CD14-positive monocyte (primary cell): ENCODE data around the gene FAM83B. TPM values are rescaled to one million over a fixed set of nuclear protein-coding genes. Genes with fewer than 3 reads are reported as not detected.
"Not testable (repeated sequence)": the region's sequence is repeated elsewhere in the genome, so short reads cannot be mapped to it uniquely, and the experiment has no call there.

Experiments used
- DNase-seq, 3 donors: peaks; one replicate each; pipeline ENCODE4 v3.0.0-alpha.2; 2011 to 2022
- H2AFZ ChIP-seq: 2 replicates; pipeline ENCODE4 v1.6.0; 2012; ENCODE audit warnings: mild to moderate bottlenecking, low read depth, low read length, inconsistent platforms; ENCODE audit not compliant: insufficient read depth, poor library complexity, severe bottlenecking
- H3K27ac ChIP-seq, 2 donors: 1 replicate in 1 of 2; 2 replicates in 1 of 2; pipeline ENCODE4 v1.5.1; 2012 to 2013; ENCODE audit warnings: low read length in 2 of 2, control low read depth in 1 of 2, inconsistent platforms in 1 of 2, low read depth in 1 of 2, mild to moderate bottlenecking in 1 of 2
- H3K27me3 ChIP-seq, 2 donors: one replicate each; pipeline versions ENCODE4 v1.6.0 to v1.6.1; 2011 to 2013; ENCODE audit warnings: low read length in 2 of 2; ENCODE audit not compliant: control insufficient read depth in 2 of 2, insufficient read depth in 2 of 2
- H3K36me3 ChIP-seq, 2 donors: replicated peaks in 1 of 2; 1 replicate in 1 of 2; 2 replicates in 1 of 2; pipeline versions ENCODE4 v1.5.1 to v1.6.1; 2012 to 2013; ENCODE audit warnings: low read length in 2 of 2, control low read depth in 1 of 2, inconsistent platforms in 1 of 2, mild to moderate bottlenecking in 1 of 2; ENCODE audit not compliant: insufficient read depth in 2 of 2, control insufficient read depth in 1 of 2
- H3K4me1 ChIP-seq, 2 donors: 1 replicate in 1 of 2; 2 replicates in 1 of 2; pipeline versions ENCODE4 v1.5.1 to v1.6.1; 2012 to 2013; ENCODE audit warnings: low read length in 2 of 2, control low read depth in 1 of 2, inconsistent platforms in 1 of 2, mild to moderate bottlenecking in 1 of 2, moderate library complexity in 1 of 2; ENCODE audit not compliant: insufficient read depth in 2 of 2, control insufficient read depth in 1 of 2
- H3K4me2 ChIP-seq: replicated peaks from 2 replicates; pipeline ENCODE3; 2012; ENCODE audit warnings: low read length, moderate library complexity, mild to moderate bottlenecking; ENCODE audit not compliant: poor library complexity, severe bottlenecking; ENCODE audit errors: extremely low read depth
- H3K4me3 ChIP-seq, 3 experiments: fragments of 200-600 bp in 1 of 3; sonication (generic) in 1 of 3; replicated peaks in 1 of 3; 1 replicate in 2 of 3; 2 replicates in 1 of 3; pipeline ENCODE4 v1.5.1; 2011 to 2013; ENCODE audit warnings: low read length in 3 of 3, mild to moderate bottlenecking in 3 of 3, control low read depth in 2 of 3, low read depth in 2 of 3, inconsistent platforms in 1 of 3, moderate library complexity in 1 of 3
- H3K79me2 ChIP-seq: 2 replicates; pipeline ENCODE4 v1.6.0; 2012; ENCODE audit warnings: mild to moderate bottlenecking, control low read depth, inconsistent platforms, low read length, moderate library complexity; ENCODE audit not compliant: insufficient read depth
- H3K9ac ChIP-seq: 2 replicates; pipeline ENCODE4 v1.6.0; 2017; ENCODE audit warnings: low read length, mild to moderate bottlenecking; ENCODE audit not compliant: insufficient read depth, poor library complexity, severe bottlenecking
- H3K9me3 ChIP-seq, 2 donors: replicated peaks in 1 of 2; 1 replicate in 1 of 2; 2 replicates in 1 of 2; pipeline versions ENCODE4 v1.5.1 to v1.6.1; 2012 to 2013; ENCODE audit warnings: low read length in 2 of 2, control low read depth in 1 of 2; ENCODE audit not compliant: control insufficient read depth in 1 of 2, insufficient read depth in 1 of 2
- H4K20me1 ChIP-seq: 2 replicates; pipeline ENCODE4 v1.6.0; 2012; ENCODE audit warnings: mild to moderate bottlenecking, low read length, control low read depth, moderate library complexity; ENCODE audit not compliant: insufficient read depth
- H3K27ac Mint-ChIP-seq, 7 donors: one replicate each; pipeline ENCODE4 v1.8.0; 2020; ENCODE audit warnings: mild to moderate bottlenecking in 7 of 7, mixed read lengths in 7 of 7, moderate library complexity in 6 of 7, inconsistent platforms in 2 of 7
- H3K27me3 Mint-ChIP-seq, 3 donors: one replicate each; pipeline ENCODE4 v1.8.0; 2021 to 2022; ENCODE audit warnings: low read depth in 3 of 3, mild to moderate bottlenecking in 3 of 3, mixed read lengths in 3 of 3, moderate library complexity in 3 of 3, inconsistent platforms in 1 of 3
- H3K36me3 Mint-ChIP-seq, 2 donors: one replicate each; pipeline ENCODE4 v1.8.0; 2020; ENCODE audit warnings: mixed read lengths in 2 of 2, inconsistent platforms in 1 of 2, mild to moderate bottlenecking in 1 of 2
- H3K4me1 Mint-ChIP-seq: one replicate; pipeline ENCODE4 v1.8.0; 2020; ENCODE audit warnings: mild to moderate bottlenecking, mixed read lengths
- H3K4me3 Mint-ChIP-seq, 2 donors: one replicate each; pipeline ENCODE4 v1.8.0; 2020; ENCODE audit warnings: mild to moderate bottlenecking in 2 of 2, mixed read lengths in 2 of 2, moderate library complexity in 1 of 2
- H3K9me3 Mint-ChIP-seq, 7 donors: one replicate each; pipeline ENCODE4 v1.8.0; 2020 to 2022; ENCODE audit warnings: mixed read lengths in 7 of 7, mild to moderate bottlenecking in 6 of 7, moderate library complexity in 6 of 7, inconsistent platforms in 2 of 7
- WGBS: methylation state at CpG from one replicate; pipeline ENCODE4 v1.1.5; 2013; ENCODE audit warnings: missing lambda C conversion rate; ENCODE audit not compliant: insufficient coverage; 5-methylcytosine and 5-hydroxymethylcytosine counted together
- intact Hi-C, 2 donors: fragments of 100-400 bp; cut with micrococcal nuclease; formaldehyde crosslinking; loops; one replicate each; pipeline versions ENCODE4 v1.15.0 to v1.15.1; 2023
- polyA plus RNA-seq, 3 donors: library from polyadenylated mRNA; depleted of rRNA in 1 of 3; unstranded in 2 of 3; stranded (reverse) in 1 of 3; fragments of 300-500 nt in 2 of 3; fragments of >200 nt in 1 of 3; fragmentation: Illumina TruSeq in 2 of 3; gene quantifications; 1 replicate in 2 of 3; 2 replicates in 1 of 3; pipeline ENCODE4 v1.2.3, GENCODE V29; 2012 to 2021
- TF ChIP-seq, protein P1 (sequence below): fragments of 200-600 bp; IDR thresholded peaks from one replicate; pipeline ENCODE4 v1.8.0; 2022; ENCODE audit warnings: antibody characterized with exemption, mild to moderate bottlenecking

Gene FAM83B
- polyA plus RNA-seq, 3 donors = not detected

DNA sequence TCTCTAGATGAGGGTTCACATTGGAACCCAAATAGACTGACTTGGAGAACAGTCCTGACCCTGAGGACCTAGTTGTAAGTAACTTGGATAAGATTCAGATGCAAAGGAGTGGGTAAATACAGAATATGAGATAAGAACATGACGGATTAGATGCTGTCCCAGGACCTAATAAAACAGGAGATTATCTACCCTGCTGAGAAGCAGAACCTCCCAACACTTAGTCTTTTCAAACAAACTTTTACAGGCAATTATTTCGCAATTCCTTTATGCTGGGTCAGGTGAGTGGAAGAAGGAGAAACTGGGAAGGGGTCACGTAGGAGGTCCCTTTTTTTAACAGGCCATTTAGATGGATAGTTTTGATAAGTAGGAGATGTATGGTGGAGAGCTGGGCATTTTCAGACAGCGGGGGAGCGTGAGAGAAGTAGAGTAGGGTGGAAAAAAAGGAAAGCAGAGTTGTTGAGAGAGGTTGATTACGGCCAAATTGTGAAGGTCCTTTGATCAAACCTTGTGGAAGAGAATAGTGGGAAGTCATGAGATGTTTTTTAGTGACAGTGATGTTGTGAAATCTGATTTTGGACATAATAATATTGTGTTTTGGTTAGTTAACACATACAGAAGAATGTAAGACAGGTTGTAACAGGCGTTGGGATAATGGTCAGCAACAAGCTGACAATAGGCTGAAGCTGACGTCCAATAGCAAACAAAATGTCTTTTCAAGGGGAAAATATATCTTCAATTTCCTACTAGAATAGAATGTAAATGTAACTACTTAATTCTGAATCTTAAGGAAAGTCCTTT, 32.8 kb downstream of the FAM83B start:
- TF ChIP-seq, protein P1, sequence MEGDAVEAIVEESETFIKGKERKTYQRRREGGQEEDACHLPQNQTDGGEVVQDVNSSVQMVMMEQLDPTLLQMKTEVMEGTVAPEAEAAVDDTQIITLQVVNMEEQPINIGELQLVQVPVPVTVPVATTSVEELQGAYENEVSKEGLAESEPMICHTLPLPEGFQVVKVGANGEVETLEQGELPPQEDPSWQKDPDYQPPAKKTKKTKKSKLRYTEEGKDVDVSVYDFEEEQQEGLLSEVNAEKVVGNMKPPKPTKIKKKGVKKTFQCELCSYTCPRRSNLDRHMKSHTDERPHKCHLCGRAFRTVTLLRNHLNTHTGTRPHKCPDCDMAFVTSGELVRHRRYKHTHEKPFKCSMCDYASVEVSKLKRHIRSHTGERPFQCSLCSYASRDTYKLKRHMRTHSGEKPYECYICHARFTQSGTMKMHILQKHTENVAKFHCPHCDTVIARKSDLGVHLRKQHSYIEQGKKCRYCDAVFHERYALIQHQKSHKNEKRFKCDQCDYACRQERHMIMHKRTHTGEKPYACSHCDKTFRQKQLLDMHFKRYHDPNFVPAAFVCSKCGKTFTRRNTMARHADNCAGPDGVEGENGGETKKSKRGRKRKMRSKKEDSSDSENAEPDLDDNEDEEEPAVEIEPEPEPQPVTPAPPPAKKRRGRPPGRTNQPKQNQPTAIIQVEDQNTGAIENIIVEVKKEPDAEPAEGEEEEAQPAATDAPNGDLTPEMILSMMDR = no peak
- Histone ChIP-seq H3K27me3 (no peaks in the 10 kb centered on the region), H3K36me3 (no peaks in the 10 kb centered on the region), H3K9me3 (peaks cover 0 to 4% of the 10 kb centered on the region in 2 donors), H3K4me2 (no peak overlapping the region), H3K79me2 (no peaks in the 10 kb centered on the region), H3K9ac (no peak overlapping the region), H2AFZ (no peak overlapping the region), H4K20me1 (no peaks in the 10 kb centered on the region), H3K4me1 (no peaks in the 10 kb centered on the region), H3K4me3 (no peak overlapping the region), H3K27ac (no peak overlapping the region)
- peaks cover 0 to 4% (median 0%) of the 10 kb centered on the region in 7 donors for H3K9me3 Mint-ChIP-seq
- WGBS = 82% methylated on average over 4 of the region's 8 CpGs
- peaks cover 0 to 2% (median 2%) of the 10 kb centered on the region in 3 donors for H3K27me3 Mint-ChIP-seq
- no peaks in the 10 kb centered on the region for H3K36me3 Mint-ChIP-seq
- H3K4me3 Mint-ChIP-seq = no peak overlapping the region
- no peak overlapping the region for H3K27ac Mint-ChIP-seq
- no peaks in the 10 kb centered on the region for H3K4me1 Mint-ChIP-seq
- DNase-seq = no peak
- intact Hi-C loops = no loop called here

DNA sequence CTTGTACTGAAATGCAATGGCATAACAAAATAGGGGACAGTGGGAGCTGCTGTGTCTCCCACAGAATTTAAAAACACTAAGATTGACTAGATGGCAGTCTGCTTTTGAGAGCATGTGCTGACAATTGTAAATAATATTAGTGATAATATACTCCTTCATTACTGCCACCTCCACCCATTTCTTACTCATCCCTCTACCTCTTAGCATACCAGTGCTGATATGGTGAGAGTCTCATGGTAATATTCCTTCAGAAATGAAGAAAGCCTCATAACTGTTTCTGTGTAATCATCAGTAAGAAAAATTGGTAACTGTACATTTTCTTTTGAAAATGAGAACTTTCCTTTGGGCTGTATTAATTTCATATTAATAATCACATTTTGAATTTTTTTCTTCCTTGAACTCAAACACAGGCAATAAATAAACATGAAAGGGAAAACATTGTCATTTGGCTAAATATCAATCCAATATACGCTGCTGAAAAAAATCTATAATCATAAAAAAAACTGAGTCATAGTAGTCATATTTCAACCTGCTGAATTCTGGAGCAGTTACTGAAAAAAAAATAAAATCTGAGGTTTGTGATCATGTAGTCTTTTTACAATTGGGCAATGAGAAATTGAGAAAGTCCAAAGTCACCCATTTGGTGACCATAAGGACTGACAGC, 34.6 kb downstream of the FAM83B start:
- Mint-ChIP-seq H3K36me3 (no peaks in the 10 kb centered on the region), H3K4me3 (no peak overlapping the region), H3K27ac (no peak overlapping the region), H3K9me3 (peaks cover 0 to 6% (median 0%) of the 10 kb centered on the region in 7 donors), H3K27me3 (no peaks in the 10 kb centered on the region), H3K4me1 (no peaks in the 10 kb centered on the region)
- no peak overlapping the region for H3K4me3 ChIP-seq
- no peaks in the 10 kb centered on the region for H3K27me3 ChIP-seq
- no peak overlapping the region for H3K9ac ChIP-seq
- no peaks in the 10 kb centered on the region for H3K4me1 ChIP-seq
- no peaks in the 10 kb centered on the region for H4K20me1 ChIP-seq
- peaks cover 0 to 4% of the 10 kb centered on the region in 2 donors for H3K9me3 ChIP-seq
- no peak overlapping the region for H2AFZ ChIP-seq
- no peak overlapping the region for H3K4me2 ChIP-seq
- WGBS = no CpG with 5 or more reads among the region's 1 CpG
- H3K36me3 ChIP-seq = no peaks in the 10 kb centered on the region
- no peak overlapping the region for H3K27ac ChIP-seq
- H3K79me2 ChIP-seq = no peaks in the 10 kb centered on the region
- TF ChIP-seq, protein P1 = no peak
- DNase-seq = no peak
- intact Hi-C loops = no loop called here

DNA sequence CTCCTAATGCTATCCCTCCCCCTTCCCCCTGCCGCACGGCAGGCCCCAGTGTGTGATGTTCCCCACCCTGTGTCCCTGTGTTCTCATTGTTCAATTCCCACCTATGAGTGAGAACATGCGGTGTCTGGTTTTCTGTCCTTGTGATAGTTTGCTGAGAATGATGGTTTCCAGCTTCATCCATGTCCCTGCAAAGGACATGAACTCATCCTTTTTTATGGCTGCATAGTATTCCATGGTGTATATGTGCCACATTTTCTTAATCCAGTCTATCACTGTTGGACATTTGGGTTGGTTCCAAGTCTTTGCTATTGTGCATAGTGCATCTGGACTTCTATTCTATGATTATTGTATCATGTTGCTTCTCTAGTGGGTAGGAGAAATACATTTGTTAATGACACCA, 35.3 kb downstream of the FAM83B start:
- H3K9me3 Mint-ChIP-seq, H3K4me2 ChIP-seq, H4K20me1 ChIP-seq, H3K9ac ChIP-seq, H3K4me3 ChIP-seq, H3K27ac ChIP-seq, H3K4me1 ChIP-seq, DNase-seq, H3K4me1 Mint-ChIP-seq, H3K27me3 Mint-ChIP-seq, H2AFZ ChIP-seq, H3K4me3 Mint-ChIP-seq, H3K9me3 ChIP-seq, intact Hi-C loops, H3K36me3 Mint-ChIP-seq, H3K27me3 ChIP-seq, H3K79me2 ChIP-seq, H3K27ac Mint-ChIP-seq, H3K36me3 ChIP-seq: not testable (repeated sequence)
- no CpG with 5 or more reads among the region's 3 CpGs for WGBS
